B cell (primary cell): ENCODE data around the gene GSDME.

Experiments used
- EZH2 ChIP-seq: IDR thresholded peaks from 2 replicates; pipeline ENCODE4 v1.6.1; 2012; ENCODE audit warnings: borderline replicate concordance, low read depth, mild to moderate bottlenecking, moderate library complexity, low read length; ENCODE audit not compliant: insufficient read depth, poor library complexity, severe bottlenecking
- TF ChIP-seq, protein P1 (sequence below): fragments of 200-600 bp; IDR thresholded peaks from one replicate; pipeline ENCODE4 v1.8.0; 2022; ENCODE audit warnings: antibody characterized with exemption, mild to moderate bottlenecking

DNA sequence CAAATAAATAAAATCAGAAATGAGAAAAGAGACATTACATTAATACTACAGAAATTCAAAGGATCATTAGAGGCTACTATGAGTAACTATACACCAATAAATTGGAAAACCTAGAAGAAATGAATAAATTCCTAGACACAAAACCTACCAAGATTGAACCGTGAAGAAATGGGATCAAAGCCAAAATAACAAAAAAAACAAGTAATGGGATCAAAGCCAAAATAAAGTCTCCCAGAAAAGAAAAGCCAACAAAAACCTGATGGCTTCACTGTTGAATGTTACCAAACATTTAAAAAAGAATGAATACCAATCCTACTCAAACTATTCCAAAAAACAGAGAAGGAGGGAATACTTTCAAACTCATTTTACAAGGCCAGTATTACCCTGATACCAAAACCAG, 20.0 kb downstream of the GSDME start:
- TF ChIP-seq, protein P1, sequence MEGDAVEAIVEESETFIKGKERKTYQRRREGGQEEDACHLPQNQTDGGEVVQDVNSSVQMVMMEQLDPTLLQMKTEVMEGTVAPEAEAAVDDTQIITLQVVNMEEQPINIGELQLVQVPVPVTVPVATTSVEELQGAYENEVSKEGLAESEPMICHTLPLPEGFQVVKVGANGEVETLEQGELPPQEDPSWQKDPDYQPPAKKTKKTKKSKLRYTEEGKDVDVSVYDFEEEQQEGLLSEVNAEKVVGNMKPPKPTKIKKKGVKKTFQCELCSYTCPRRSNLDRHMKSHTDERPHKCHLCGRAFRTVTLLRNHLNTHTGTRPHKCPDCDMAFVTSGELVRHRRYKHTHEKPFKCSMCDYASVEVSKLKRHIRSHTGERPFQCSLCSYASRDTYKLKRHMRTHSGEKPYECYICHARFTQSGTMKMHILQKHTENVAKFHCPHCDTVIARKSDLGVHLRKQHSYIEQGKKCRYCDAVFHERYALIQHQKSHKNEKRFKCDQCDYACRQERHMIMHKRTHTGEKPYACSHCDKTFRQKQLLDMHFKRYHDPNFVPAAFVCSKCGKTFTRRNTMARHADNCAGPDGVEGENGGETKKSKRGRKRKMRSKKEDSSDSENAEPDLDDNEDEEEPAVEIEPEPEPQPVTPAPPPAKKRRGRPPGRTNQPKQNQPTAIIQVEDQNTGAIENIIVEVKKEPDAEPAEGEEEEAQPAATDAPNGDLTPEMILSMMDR, result no peak
- TF ChIP-seq EZH2, result no peak
